ENCODE measurements around the gene KCNK16. TPM values are rescaled to one million over a fixed set of nuclear protein-coding genes. Genes with fewer than 3 reads are reported as not detected.

KCNK16 gene
- total RNA-seq, 2 donors from 2014 or later, result not detected

- H3K27ac ChIP-seq, result no peak overlapping the region
- no peaks in the 10 kb centered on the region for H3K4me1 ChIP-seq
- no peaks in the 10 kb centered on the region for H3K9me3 ChIP-seq
- no peak for DNase-seq (ENCODE audit: low spot score)
- no peak overlapping the region for H3K4me3 ChIP-seq
- no peaks in the 10 kb centered on the region for H3K36me3 ChIP-seq
- no peaks in the 10 kb centered on the region for H3K27me3 ChIP-seq
- TF ChIP-seq CTCF (IDR thresholded peaks at IDR 0.05), result no peak
Measured at GRCh38 chr6:39333644-39334438, 11.3 kb upstream of the KCNK16 start.

GRCh38 chr6:39330476-39330875 lies 8.0 kb upstream of the KCNK16 start:
- Histone ChIP-seq H3K4me1 (no peaks in the 10 kb centered on the region), H3K36me3 (no peaks in the 10 kb centered on the region), H3K9me3 (no peaks in the 10 kb centered on the region), H3K4me3 (no peak overlapping the region), H3K27me3 (no peaks in the 10 kb centered on the region), H3K27ac (no peak overlapping the region)
- DNase-seq (ENCODE audit: low spot score), result no peak
- TF ChIP-seq CTCF (IDR thresholded peaks at IDR 0.05), result no peak

GRCh38 chr6:39330057-39330456 lies 7.6 kb upstream of the KCNK16 start:
- H3K36me3 ChIP-seq, result no peaks in the 10 kb centered on the region
- no peaks in the 10 kb centered on the region for H3K27me3 ChIP-seq
- no peak for DNase-seq (ENCODE audit: low spot score)
- H3K4me3 ChIP-seq, result no peak overlapping the region
- no peaks in the 10 kb centered on the region for H3K9me3 ChIP-seq
- no peak for TF ChIP-seq CTCF (IDR thresholded peaks at IDR 0.05)
- no peak overlapping the region for H3K27ac ChIP-seq
- H3K4me1 ChIP-seq, result no peaks in the 10 kb centered on the region

- TF ChIP-seq CTCF (IDR thresholded peaks at IDR 0.05), result no peak
- no peaks in the 10 kb centered on the region for H3K36me3 ChIP-seq
- no peak overlapping the region for H3K4me3 ChIP-seq
- no peak for DNase-seq (ENCODE audit: low spot score)
- H3K27ac ChIP-seq, result no peak overlapping the region
- no peaks in the 10 kb centered on the region for H3K4me1 ChIP-seq
- no peaks in the 10 kb centered on the region for H3K27me3 ChIP-seq
- H3K9me3 ChIP-seq, result no peaks in the 10 kb centered on the region
Measured at GRCh38 chr6:39328066-39328465, 5.6 kb upstream of the KCNK16 start.

GRCh38 chr6:39327507-39327906 lies 5.0 kb upstream of the KCNK16 start:
- TF ChIP-seq CTCF (IDR thresholded peaks at IDR 0.05), result no peak
- Histone ChIP-seq H3K4me1 (no peaks in the 10 kb centered on the region), H3K36me3 (no peaks in the 10 kb centered on the region), H3K9me3 (no peaks in the 10 kb centered on the region), H3K27me3 (no peaks in the 10 kb centered on the region), H3K4me3 (no peak overlapping the region), H3K27ac (no peak overlapping the region)
- DNase-seq (ENCODE audit: low spot score), result no peak

- DNase-seq (ENCODE audit: low spot score), result no peak
- Histone ChIP-seq H3K4me1 (no peaks in the 10 kb centered on the region), H3K4me3 (no peak overlapping the region), H3K36me3 (no peaks in the 10 kb centered on the region), H3K27me3 (no peaks in the 10 kb centered on the region), H3K9me3 (no peaks in the 10 kb centered on the region), H3K27ac (no peak overlapping the region)
- no peak for TF ChIP-seq CTCF (IDR thresholded peaks at IDR 0.05)
Measured at GRCh38 chr6:39321761-39322160, 741 bp downstream of the KCNK16 start.
